Subcutaneous adipose tissue (tissue), 4 donors: ENCODE measurements around the gene MREG. TPM values are rescaled to one million over a fixed set of nuclear protein-coding genes. Genes with fewer than 3 reads are reported as not detected.

Source experiments
- CTCF ChIP-seq: fragments of 450-650 bp; IDR thresholded peaks from one replicate; pipeline ENCODE4 v1.5.1; 2016; ENCODE audit warnings: low read depth, mild to moderate bottlenecking, control low read depth, antibody characterized with exemption, moderate library complexity
- total RNA-seq, 4 donors: library from RNA; depleted of rRNA; stranded (reverse); fragments of >200 nt; gene quantifications; one replicate each; pipeline ENCODE4 v1.1.0, GENCODE V29; 2016

MREG gene
- 10 to 100 TPM in 1 of 4 donors, 1 to 10 TPM in 3; 3.3 to 13.1 (median 5.7) TPM for total RNA-seq

- no peak for TF ChIP-seq CTCF
Measured at GRCh38 chr2:216013080-216013909, at the start of gene MREG. TSS of gene MREG (minus strand) at chr2:216013551. CDS start at chr2:216013327, 224 bp downstream.

- no peak for TF ChIP-seq CTCF
Measured at GRCh38 chr2:216059233-216059834, 46.0 kb upstream of the MREG start.

- TF ChIP-seq CTCF, result no peak
Measured at GRCh38 chr2:216057688-216058193, 44.4 kb upstream of the MREG start.

GRCh38 chr2:216056739-216057138, 43.4 kb upstream of the MREG start:
- TF ChIP-seq CTCF, result no peak

- no peak for TF ChIP-seq CTCF
Measured at GRCh38 chr2:216055680-216056079, 42.3 kb upstream of the MREG start.

GRCh38 chr2:216052420-216052819, 39.1 kb upstream of the MREG start:
- no peak for TF ChIP-seq CTCF

GRCh38 chr2:216051350-216051749, 38.0 kb upstream of the MREG start:
- no peak for TF ChIP-seq CTCF
